ENCODE measurements around the gene MIX23. TPM values are rescaled to one million over a fixed set of nuclear protein-coding genes. Genes with fewer than 3 reads are reported as not detected.

MIX23 gene
- total RNA-seq, 1 experiment from 2014 or later, result 37.6 TPM

GRCh38 chr3:122392868-122393844 is 10.1 kb upstream of the MIX23 start:
- DNase-seq (ENCODE audit: low read depth), result peak; percentile 55

- DNase-seq (ENCODE audit: low read depth), result no peak
Measured at GRCh38 chr3:122391681-122392446, 8.8 kb upstream of the MIX23 start.

GRCh38 chr3:122390665-122391064 is 7.6 kb upstream of the MIX23 start:
- peak; percentile 27 for DNase-seq (ENCODE audit: low read depth)

GRCh38 chr3:122389892-122390291 is 6.9 kb upstream of the MIX23 start:
- no peak for DNase-seq (ENCODE audit: low read depth)

GRCh38 chr3:122389197-122389596 is 6.2 kb upstream of the MIX23 start:
- DNase-seq (ENCODE audit: low read depth), result no peak

GRCh38 chr3:122387709-122388108 is 4.7 kb upstream of the MIX23 start:
- DNase-seq (ENCODE audit: low read depth), result no peak

- DNase-seq (ENCODE audit: low read depth), result peak; percentile 91
Measured at GRCh38 chr3:122383771-122384697, 1.0 kb upstream of the MIX23 start, which contains the start of gene FAM162A. Gene FAM162A, plus strand, starts transcription at chr3:122384182. Its CDS starts 84 bp downstream, at chr3:122384266.

GRCh38 chr3:122377975-122378374 is 5.1 kb downstream of the MIX23 start:
- no peak for DNase-seq (ENCODE audit: low read depth)

GRCh38 chr3:122374034-122374433 is 9.0 kb downstream of the MIX23 start:
- no peak for DNase-seq (ENCODE audit: low read depth)

- no peak for DNase-seq (ENCODE audit: low read depth)
Measured at GRCh38 chr3:122366379-122366749, 16.7 kb downstream of the MIX23 start.

- peak; percentile 57 for DNase-seq (ENCODE audit: low read depth)
Measured at GRCh38 chr3:122365582-122366378, 17.3 kb downstream of the MIX23 start.

GRCh38 chr3:122365073-122365472 is 18.0 kb downstream of the MIX23 start:
- DNase-seq (ENCODE audit: low read depth), result no peak

GRCh38 chr3:122364490-122364889 is 18.5 kb downstream of the MIX23 start:
- no peak for DNase-seq (ENCODE audit: low read depth)

GRCh38 chr3:122362026-122362425 is 21.0 kb downstream of the MIX23 start:
- no peak for DNase-seq (ENCODE audit: low read depth)

GRCh38 chr3:122358703-122359032 is 24.4 kb downstream of the MIX23 start:
- no peak for DNase-seq (ENCODE audit: low read depth)

- no peak for DNase-seq (ENCODE audit: low read depth)
Measured at GRCh38 chr3:122357828-122358702, 25.0 kb downstream of the MIX23 start.

- DNase-seq (ENCODE audit: low read depth), result peak; percentile 17
Measured at GRCh38 chr3:122356402-122356801, 26.6 kb downstream of the MIX23 start.

GRCh38 chr3:122355612-122356011 is 27.4 kb downstream of the MIX23 start:
- no peak for DNase-seq (ENCODE audit: low read depth)

GRCh38 chr3:122353893-122354401 is 29.1 kb downstream of the MIX23 start:
- DNase-seq (ENCODE audit: low read depth), result peak; percentile 40
